GM12878 (cell line): Measurements from ENCODE around the gene FGD6. TPM values are rescaled to one million over a fixed set of nuclear protein-coding genes. Genes with fewer than 3 reads are reported as not detected.

Source experiments
- ATAC-seq: fragments of 200-7000 bp; cut with Tn5 transposase; 3 replicates; pipeline ENCODE4 v1.9.1; 2020; ENCODE audit warnings: mild to moderate bottlenecking, moderate library complexity
- BruUV-seq: library from RNA; stranded (reverse); fragments of 400-500 nt; replicated peaks from 2 replicates; lab custom pipeline; 2021; lab: Mats Ljungman, UMichigan
- CTCF ChIA-PET: fragments of 300-600 bp; sonication (Branson Sonifier 250); formaldehyde crosslinking; extraction: SDS; loops from one replicate; lab custom pipeline; 2021; ENCODE audit warnings: inconsistent platforms; lab: Yijun Ruan, JAX
- POLR2A ChIA-PET: fragments of 350-600 bp; formaldehyde crosslinking; extraction: SDS; loops from one replicate; lab custom pipeline; 2021; ENCODE audit warnings: inconsistent platforms; lab: Charles Lee
- RAD21 ChIA-PET: fragments of 300-600 bp; sonication (Branson Sonifier 250); formaldehyde crosslinking; loops from one replicate; lab custom pipeline; 2023; ENCODE audit warnings: antibody characterized with exemption; ENCODE audit not compliant: unreplicated experiment; lab: Charles Lee
- SMC1A ChIA-PET: fragments of 300-600 bp; sonication (Branson Sonifier 250); formaldehyde crosslinking; loops from one replicate; lab custom pipeline; 2023; ENCODE audit not compliant: unreplicated experiment, uncharacterized antibody; lab: Charles Lee
- DNase-seq: peaks from one replicate; pipeline ENCODE4 v3.0.0-alpha.2; 2011; ENCODE audit warnings: low read depth, low spot score
- FAIRE-seq: peaks from 3 replicates; lab custom pipeline; 2011; peaks lifted over from hg19 to GRCh38; lab: Jason Lieb, UNC
- H2AFZ ChIP-seq: 2 replicates; pipeline ENCODE4 v1.6.0; 2011; ENCODE audit warnings: low read depth, low read length, control low read depth; ENCODE audit not compliant: control insufficient read depth
- H3K27ac ChIP-seq: 2 replicates; pipeline ENCODE4 v1.5.1; 2011; ENCODE audit warnings: control low read depth; ENCODE audit not compliant: control insufficient read depth, insufficient read depth
- H3K27me3 ChIP-seq, 2 experiments: replicated peaks in 1 of 2; 2 replicates each; pipeline versions ENCODE4 v1.6.0 to v1.6.1; 2011; ENCODE audit warnings: low read length in 1 of 2; ENCODE audit not compliant: control insufficient read depth in 2 of 2, insufficient read depth in 2 of 2
- H3K36me3 ChIP-seq, 2 experiments: 2 replicates each; pipeline ENCODE4 v1.5.1; 2011; ENCODE audit warnings: low read length in 1 of 2; ENCODE audit not compliant: control insufficient read depth in 2 of 2, insufficient read depth in 2 of 2
- H3K4me1 ChIP-seq: 2 replicates; pipeline ENCODE4 v1.6.1; 2011; ENCODE audit warnings: mild to moderate bottlenecking, low read length, moderate library complexity, mixed read lengths; ENCODE audit not compliant: control insufficient read depth, insufficient read depth
- H3K4me2 ChIP-seq: 2 replicates; pipeline ENCODE4 v1.6.0; 2011; ENCODE audit warnings: control low read depth; ENCODE audit not compliant: control insufficient read depth, insufficient read depth
- H3K4me3 ChIP-seq: fragments of 200-600 bp; sonication (generic); 2 replicates; pipeline ENCODE4 v1.5.1; 2016
- H3K79me2 ChIP-seq: 2 replicates; pipeline ENCODE4 v1.6.0; 2011; ENCODE audit warnings: low read length; ENCODE audit not compliant: control insufficient read depth, insufficient read depth
- H3K9ac ChIP-seq: 2 replicates; pipeline ENCODE4 v1.8.0; 2011; ENCODE audit warnings: low read length, control low read depth, mixed read lengths; ENCODE audit not compliant: control insufficient read depth, insufficient read depth
- H3K9me3 ChIP-seq: replicated peaks from 3 replicates; pipeline ENCODE4 v1.5.1; 2011; ENCODE audit warnings: mild to moderate bottlenecking, low read length; ENCODE audit not compliant: control insufficient read depth, insufficient read depth
- H4K20me1 ChIP-seq: 2 replicates; pipeline ENCODE4 v1.6.0; 2011; ENCODE audit not compliant: control insufficient read depth, insufficient read depth
- ASH2L ChIP-seq: fragments of 300-600, 200-600 bp; sonication (generic); IDR thresholded peaks from 2 replicates; pipeline ENCODE4 v1.6.1; 2017; ENCODE audit warnings: low read depth, mild to moderate bottlenecking, borderline replicate concordance
- EP300 ChIP-seq, 2 experiments: fragments of 150-350 bp in 1 of 2; IDR thresholded peaks; 2 replicates each; pipeline ENCODE4 v1.6.1; 2011 to 2012; ENCODE audit warnings: low read depth in 2 of 2, low read length in 2 of 2, borderline replicate concordance in 1 of 2, improper control_type of control experiment in 1 of 2, inconsistent platforms in 1 of 2; ENCODE audit not compliant: control insufficient read depth in 1 of 2
- ESRRA ChIP-seq: IDR thresholded peaks from 2 replicates; pipeline ENCODE4 v1.6.1; 2012; ENCODE audit warnings: mild to moderate bottlenecking, low read length, improper control_type of control experiment
- IRF3 ChIP-seq: fragments of 450-650 bp; IDR thresholded peaks from 2 replicates; pipeline ENCODE4 v1.6.1; 2014; ENCODE audit warnings: mild to moderate bottlenecking
- JUNB ChIP-seq: IDR thresholded peaks from 2 replicates; pipeline ENCODE4 v1.6.1; 2016; ENCODE audit warnings: antibody characterized with exemption, mild to moderate bottlenecking
- RCOR1 ChIP-seq: conservative IDR thresholded peaks from 2 replicates; pipeline ENCODE4 v1.6.1; 2012; ENCODE audit warnings: low read depth, low read length, improper control_type of control experiment
- SPI1 ChIP-seq: IDR thresholded peaks from 2 replicates; pipeline ENCODE4 v1.6.1; 2011; ENCODE audit warnings: low read depth, mild to moderate bottlenecking, low read length, moderate library complexity, borderline replicate concordance; ENCODE audit not compliant: insufficient read depth
- ZNF207 ChIP-seq: fragments of 450-650 bp; IDR thresholded peaks from 2 replicates; pipeline ENCODE4 v1.6.1; 2014; ENCODE audit warnings: antibody characterized with exemption, mild to moderate bottlenecking, borderline replicate concordance
- ZSCAN29 ChIP-seq: fragments of 450-650 bp; IDR thresholded peaks from 2 replicates; pipeline ENCODE4 v1.6.1; 2017; ENCODE audit warnings: mild to moderate bottlenecking, moderate library complexity
- WGBS: methylation state at CpG from one replicate; pipeline ENCODE4 v1.1.6; 2016; ENCODE audit warnings: low lambda C conversion rate; ENCODE audit not compliant: insufficient replicate concordance, insufficient coverage; ENCODE audit errors: missing lambda C conversion rate; 5-methylcytosine and 5-hydroxymethylcytosine counted together
- in situ Hi-C: fragments of 300-500 bp; cut with MboI; formaldehyde crosslinking; loops from 9 replicates; pipeline ENCODE4 v1.14.3; 2018; ENCODE audit warnings: mixed read lengths
- intact Hi-C: fragments of 100-400 bp; cut with micrococcal nuclease; formaldehyde crosslinking; loops from one replicate; pipeline ENCODE4 v1.14.2; 2022; ENCODE audit not compliant: unreplicated experiment
- polyA plus RNA-seq, 11 experiments: library from polyadenylated mRNA; depleted of rRNA in 4 of 11; unstranded in 6 of 11; stranded (reverse) in 5 of 11; fragments of >200 nt; fragmentation: Nextera tagmentation in 4 of 11; fragmentation: Illumina TruSeq in 1 of 11; extraction: Ambion mirVana in 4 of 11; extraction: Trizol in 1 of 11; gene quantifications; 1 replicate in 1 of 11; 2 replicates in 10 of 11; pipeline versions ENCODE4 v1.2.1 to v1.2.3, GENCODE V29; 2011 to 2016; ENCODE audit warnings: inconsistent platforms in 2 of 11, missing spikeins in 2 of 11, low read depth in 1 of 11
- total RNA-seq, 4 experiments: library from RNA; depleted of rRNA in 3 of 4; stranded (reverse); fragments of >200 nt in 3 of 4; fragmentation: Illumina TruSeq in 1 of 4; extraction: Trizol in 1 of 4; gene quantifications; 2 replicates each; pipeline versions ENCODE4 v1.2.1 to v1.2.3, GENCODE V29; 2013 to 2021

FGD6 gene
- total and polyA plus RNA-seq, 10 of the 15 experiments (the other 5 are each of a cell fraction or from before 2014, with no cell fraction given): 2.4 to 15.5 (median 8.9) TPM

- TF ChIP-seq ESRRA (no peak), IRF3 (no peak)
These were observed 93.2 kb downstream of the FGD6 start (continued) for GRCh38 chr12:95124106-95124505.

- SMC1A ChIA-PET: interaction anchor here (1.7 kb wide), 1 partner anchor 98 kb away, joined by 5 read pairs; the partner anchor contains the start of gene FGD6
- ATAC-seq (no peak), FAIRE-seq (no peak), DNase-seq (no peak)
- no peak overlapping the region for H3K27ac ChIP-seq
- BruUV-seq: no TSS peak
- no peaks in the 10 kb centered on the region for H3K79me2 ChIP-seq
- H3K4me1 ChIP-seq: peaks cover 4% of the 10 kb centered on the region
- no peak overlapping the region for H2AFZ ChIP-seq
- no peaks in the 10 kb centered on the region for H3K27me3 ChIP-seq
- H3K36me3 ChIP-seq: no peaks in the 10 kb centered on the region
- no peaks in the 10 kb centered on the region for H4K20me1 ChIP-seq
- RAD21 ChIA-PET: interaction anchor here (4.8 kb wide), 1 partner anchor 416 kb away, joined by 64 read pairs; no protein-coding TSS in a partner anchor
- no peaks in the 10 kb centered on the region for H3K9me3 ChIP-seq
- in situ Hi-C loops: loop anchor here (5.0 kb wide), 1 partner anchor 419 kb away; no protein-coding TSS in a partner anchor
- CTCF ChIA-PET: interaction anchor here (3.9 to 8.1 kb wide), 2 partner anchors 97 to 416 kb away, joined by 46 to 120 read pairs; partner anchors contain the start of genes FGD6 and VEZT
- POLR2A ChIA-PET: interaction anchor here (0.6 kb wide), 1 partner anchor 68 kb away, joined by 3 read pairs; no protein-coding TSS in a partner anchor
- WGBS: 83% methylated on average over 3 of the region's 3 CpGs
- no peak overlapping the region for H3K9ac ChIP-seq
- TF ChIP-seq RCOR1: no peak
- TF ChIP-seq ZSCAN29: no peak
- no peak for TF ChIP-seq JUNB
- no peak for TF ChIP-seq SPI1
- no peak for TF ChIP-seq ASH2L
- no peak for TF ChIP-seq ZNF207
- TF ChIP-seq EP300 (IDR thresholded peaks at IDR 0.05; ENCODE audit: borderline replicate concordance in 1 of 2, control insufficient read depth in 1 of 2, low read depth in 2 of 2, low read length in 2 of 2): no peak
- no peak overlapping the region for H3K4me2 ChIP-seq
- intact Hi-C loops: no loop called here
- no peak overlapping the region for H3K4me3 ChIP-seq
These were observed 98.5 kb downstream of the FGD6 start for GRCh38 chr12:95118788-95119179.
